NCI-H2107 (cell line): ENCODE data around the gene PHF2.

Experiments used
- DNase-seq: peaks from one replicate; lab custom pipeline; 2025; lab: John Stamatoyannopoulos, UW

PHF2 gene

GRCh38 chr9:93652604-93653592 lies 76.5 kb downstream of the PHF2 start:
- no peak for DNase-seq

DNA sequence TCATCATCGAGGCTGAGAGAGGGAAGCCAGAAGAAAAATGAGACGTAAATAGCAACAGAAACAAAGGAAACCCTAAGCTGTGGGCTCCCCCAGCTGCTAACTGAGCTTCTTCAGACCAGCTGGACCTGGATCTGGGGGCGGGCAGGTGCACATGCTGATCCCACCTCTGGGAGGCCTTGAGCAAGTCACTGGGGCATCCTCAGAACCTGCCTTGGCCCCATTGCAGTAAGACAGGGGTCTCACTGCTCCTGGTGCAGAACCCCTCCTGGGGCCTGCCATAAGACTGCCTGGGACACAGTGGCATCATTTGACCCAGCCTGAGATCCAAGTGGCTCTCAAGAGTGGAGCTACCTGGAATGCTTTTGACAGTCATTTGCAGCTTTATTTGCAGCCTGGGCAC lies 77.4 kb downstream of the PHF2 start:
- no peak for DNase-seq

DNA sequence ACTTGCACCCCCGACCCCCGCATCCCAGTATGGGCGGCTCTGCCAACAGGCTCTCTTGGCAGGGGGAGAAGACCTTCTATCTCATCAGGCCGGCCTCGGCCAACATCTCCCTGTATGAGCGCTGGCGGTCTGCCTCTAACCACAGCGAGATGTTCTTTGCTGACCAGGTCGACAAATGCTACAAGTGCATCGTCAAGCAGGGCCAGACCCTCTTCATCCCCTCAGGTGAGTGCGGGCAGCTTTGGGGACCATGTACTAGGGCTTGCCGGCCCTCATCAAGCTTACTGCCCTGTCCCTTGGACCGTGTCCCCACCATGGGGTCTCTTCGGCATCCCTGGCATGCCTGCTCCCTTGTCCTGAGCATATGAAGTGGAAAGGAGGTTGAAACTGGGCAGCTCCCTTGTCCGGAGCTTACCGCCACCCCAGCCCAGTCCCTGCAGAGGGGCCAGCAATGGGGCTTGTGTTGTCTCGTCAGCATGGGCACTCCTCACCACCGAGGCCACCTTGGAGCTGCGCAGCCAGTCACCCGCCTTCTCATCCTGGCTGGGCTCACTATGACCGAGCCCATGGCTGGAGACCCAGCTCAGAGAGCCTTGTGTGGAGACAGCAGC lies 78.1 kb downstream of the PHF2 start:
- DNase-seq: no peak

DNA sequence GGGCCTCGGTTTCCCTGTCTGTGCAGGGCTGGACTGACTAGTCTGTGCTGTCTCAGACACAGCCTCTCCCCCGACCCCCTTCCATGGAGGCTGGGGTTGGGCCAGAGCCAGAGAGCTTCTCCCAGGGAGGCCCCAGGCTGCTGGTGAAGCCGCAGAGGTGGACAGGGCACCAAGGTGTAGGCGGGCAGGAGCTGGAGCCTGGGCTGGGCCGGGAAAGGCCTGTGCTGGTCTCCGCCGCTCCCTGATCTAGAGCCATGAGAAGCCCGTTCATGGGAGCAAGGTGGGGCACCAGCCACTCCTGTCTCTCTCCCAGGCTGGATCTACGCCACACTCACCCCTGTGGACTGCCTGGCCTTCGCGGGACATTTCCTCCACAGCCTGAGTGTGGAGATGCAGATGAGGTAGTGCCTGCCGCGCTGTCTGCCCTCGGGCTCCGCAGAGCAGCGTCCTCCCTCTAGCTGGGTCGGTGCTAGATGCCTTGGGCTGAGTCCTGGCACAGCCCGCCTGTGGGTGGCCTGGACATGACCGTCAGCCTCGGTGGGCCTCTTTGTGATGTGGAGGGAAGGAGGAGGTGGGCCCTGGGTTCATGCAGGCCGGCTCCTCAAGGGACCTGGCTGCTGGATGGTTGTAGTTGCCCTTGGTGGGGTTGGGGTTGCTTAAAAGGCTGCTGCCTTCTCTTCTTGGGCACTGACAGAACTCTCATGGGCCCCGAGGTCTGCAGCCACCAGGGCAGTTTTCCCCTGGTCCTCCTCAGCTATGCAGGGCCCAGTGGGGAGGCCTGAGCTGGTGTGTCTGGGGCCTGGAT lies 79.4 kb downstream of the PHF2 start:
- DNase-seq: no peak

DNA sequence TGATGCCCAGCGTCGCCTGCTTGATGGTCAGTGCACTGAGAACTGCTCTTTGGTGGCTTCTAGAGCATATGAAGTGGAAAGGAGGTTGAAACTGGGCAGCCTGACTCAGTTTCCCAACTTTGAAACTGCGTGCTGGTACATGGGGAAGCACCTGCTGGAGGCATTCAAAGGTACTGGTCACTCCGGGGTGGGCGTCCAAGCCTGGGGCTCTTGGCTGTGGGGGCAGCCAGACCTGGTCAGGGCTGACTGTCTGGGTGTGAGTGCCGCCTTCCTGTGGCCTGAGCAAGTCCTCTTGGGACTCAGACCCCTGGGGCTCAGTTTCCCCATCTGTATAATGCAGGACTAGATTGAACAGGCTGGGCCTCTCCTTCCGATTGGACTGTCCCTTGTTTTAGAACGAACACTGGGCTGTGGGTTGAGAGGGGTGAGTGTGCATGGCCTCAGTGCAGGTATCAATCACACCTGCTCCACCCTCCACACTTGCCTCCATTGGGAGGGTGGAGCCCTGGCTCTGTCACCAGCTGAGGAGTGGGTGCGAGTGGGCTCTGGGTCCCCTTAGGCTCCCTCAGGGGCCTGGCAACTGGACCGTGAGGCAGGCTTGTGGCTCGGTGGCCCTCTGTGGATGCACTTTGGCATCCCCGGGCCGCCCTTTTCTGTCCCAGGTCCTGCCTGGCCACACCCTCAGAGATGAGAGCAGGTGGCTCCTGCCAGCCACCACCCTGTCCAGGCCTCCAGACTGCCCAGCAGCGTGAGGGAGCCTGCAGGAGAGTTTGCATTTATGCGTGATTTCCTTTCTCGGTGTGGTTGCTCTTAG lies 80.2 kb downstream of the PHF2 start:
- no peak for DNase-seq

DNA sequence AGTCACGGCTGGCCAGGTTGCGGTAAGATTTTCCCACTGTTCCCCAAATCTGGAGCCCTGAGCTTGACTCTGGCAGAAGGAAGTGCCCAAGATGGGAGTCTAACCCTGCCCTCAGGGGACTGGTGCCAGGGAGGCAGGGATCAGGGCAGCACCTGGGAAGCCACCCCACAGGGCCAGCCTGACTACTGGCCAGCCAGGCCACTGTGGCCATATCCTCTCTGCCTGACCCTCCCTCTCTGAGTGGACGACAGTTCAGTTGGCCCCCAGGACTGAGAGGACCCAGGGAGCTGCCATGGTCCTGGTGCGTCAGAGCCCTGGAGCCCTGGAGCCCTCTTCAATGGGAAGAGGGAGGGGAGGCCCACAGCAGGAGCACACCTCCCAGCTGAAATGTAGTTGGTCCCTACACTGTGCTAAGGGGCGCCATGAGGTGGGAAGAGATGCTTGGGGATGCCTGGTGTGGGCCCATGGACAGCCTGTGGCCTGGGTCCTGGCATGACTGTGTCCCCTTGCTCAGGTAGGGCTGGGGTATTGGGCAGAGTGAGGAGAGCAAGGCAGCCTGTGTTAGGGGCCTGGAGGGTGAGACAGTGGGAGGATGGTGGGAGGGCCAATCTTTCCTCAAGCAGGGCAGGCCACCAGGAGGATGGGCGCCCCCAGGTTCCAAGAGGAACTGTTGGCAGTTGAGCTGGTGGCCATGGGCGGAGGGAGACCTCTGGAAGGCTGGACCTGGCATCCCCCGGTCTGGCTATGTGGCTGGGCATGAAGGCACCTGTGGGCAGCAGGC lies 81.1 kb downstream of the PHF2 start:
- no peak for DNase-seq

DNA sequence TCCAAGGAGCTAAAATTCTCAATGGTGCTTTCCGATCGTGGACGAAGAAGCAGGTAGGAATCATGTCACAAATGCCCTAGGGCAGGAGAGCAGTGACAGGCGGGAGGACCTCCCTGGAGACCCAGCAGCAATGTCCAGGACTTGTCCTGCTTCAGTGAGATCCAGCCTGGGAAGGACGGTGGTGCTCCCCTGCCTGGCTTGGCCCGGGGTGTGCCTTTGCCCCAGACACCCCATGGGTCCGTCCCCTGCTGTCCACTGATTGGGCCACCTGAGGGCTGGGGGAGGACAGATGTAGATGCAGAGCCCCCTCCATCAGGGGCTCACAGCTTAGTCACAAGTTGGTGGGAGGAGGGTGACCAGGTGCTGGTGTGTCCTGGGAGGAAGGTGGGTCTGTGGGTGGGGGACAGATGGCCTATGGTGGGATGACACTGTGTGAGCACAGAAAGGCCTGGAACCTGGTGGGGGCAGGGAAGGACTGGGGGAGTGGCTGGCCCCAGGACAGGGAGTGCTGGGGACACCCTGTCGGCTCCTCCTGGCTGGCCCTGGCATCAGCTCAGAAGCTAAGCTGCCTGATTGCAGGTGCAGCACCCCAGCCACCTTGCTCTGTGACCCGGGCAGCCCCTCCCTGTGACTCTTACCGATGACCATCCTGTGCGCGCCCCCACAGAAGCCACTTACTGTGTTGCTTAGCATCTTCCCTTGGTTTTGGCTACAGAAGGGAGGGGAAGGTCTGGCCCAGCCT lies 82.0 kb downstream of the PHF2 start:
- no peak for DNase-seq

DNA sequence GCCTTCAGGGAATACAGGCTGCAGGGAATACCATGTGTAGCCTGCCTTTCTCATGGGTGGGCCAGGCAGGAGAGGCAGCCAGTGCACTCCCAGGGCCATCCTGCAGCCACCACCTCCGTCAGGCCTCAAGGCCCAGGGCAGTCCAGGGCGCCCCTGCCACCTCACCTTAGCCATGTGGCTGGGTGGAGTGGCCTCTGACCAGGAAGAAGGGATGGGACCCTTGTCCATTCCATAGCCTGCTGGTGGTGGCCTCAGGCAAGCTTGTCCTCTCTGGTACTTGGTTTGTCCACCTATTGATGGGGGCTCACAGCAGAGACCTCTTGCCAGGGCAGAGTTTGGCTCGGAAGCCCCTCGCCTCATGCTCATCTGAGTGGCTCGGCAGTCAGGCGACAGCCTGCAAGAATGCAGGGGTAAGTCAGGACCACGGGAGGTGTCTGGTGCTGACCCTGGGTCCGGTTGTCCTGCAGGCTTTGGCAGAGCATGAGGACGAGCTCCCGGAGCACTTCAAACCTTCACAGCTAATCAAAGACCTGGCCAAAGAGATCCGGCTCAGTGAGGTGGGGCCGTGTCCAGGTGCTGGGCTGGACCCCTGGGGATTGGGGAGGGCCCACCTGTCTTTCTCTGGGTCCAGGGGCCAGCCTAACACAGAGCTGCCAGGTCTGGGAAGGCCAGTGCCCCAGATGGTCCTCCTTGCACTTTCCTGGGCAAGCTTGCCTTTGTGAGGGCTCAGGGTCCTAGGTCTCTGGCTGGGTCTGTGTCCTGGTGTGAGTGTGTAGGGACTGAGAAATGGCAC lies 82.9 kb downstream of the PHF2 start:
- no peak for DNase-seq

DNA sequence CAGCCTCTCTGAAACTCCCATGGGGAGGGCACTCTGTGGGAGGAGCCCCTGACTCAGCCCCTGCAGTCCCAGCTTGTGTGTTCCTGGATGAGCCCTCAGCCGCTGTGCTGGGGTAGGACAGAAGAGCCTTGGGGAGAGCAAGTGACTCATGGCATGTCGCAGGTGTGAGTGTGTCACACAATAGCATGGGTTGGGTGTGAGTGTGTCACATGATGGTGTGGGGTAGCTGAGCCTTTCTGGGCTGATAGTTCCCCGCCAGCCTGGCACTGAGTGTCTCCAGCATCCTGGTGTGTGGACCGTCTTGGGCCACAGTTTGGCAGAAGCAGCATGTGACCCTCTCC lies 83.4 kb downstream of the PHF2 start:
- DNase-seq: no peak

DNA sequence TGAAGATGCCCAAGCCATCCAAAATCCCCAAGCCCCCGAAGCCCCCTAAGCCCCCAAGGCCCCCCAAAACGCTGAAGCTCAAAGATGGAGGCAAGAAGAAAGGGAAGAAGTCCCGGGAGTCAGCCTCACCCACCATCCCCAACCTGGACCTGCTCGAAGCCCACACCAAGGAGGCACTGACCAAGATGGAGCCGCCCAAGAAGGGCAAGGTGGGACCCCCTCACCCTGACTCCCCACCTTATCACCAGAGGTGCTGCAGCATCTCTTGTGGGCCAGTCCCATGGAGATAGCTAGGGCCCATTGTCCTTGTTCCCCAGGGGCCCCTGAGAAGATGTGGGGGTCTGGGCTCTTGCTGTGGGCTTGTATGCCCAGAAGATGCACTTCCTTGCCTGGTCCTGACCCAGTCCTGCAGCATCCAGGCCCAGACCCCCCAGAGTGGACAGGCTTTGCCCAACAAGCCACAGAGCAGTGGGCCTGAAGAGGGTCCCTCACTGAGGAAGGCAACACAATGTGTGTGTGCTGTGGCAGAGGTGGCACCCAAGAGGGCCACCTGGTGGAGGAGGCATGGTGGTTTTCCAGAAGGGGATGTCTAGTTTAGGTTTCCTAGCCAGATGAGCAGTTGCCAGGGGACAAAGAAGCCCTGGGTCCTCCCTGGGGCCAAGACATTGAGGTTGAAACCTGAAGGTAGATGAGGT lies 84.1 kb downstream of the PHF2 start:
- DNase-seq: no peak

- no peak for DNase-seq
Measured at GRCh38 chr9:93661591-93661990, 85.2 kb downstream of the PHF2 start.

DNA sequence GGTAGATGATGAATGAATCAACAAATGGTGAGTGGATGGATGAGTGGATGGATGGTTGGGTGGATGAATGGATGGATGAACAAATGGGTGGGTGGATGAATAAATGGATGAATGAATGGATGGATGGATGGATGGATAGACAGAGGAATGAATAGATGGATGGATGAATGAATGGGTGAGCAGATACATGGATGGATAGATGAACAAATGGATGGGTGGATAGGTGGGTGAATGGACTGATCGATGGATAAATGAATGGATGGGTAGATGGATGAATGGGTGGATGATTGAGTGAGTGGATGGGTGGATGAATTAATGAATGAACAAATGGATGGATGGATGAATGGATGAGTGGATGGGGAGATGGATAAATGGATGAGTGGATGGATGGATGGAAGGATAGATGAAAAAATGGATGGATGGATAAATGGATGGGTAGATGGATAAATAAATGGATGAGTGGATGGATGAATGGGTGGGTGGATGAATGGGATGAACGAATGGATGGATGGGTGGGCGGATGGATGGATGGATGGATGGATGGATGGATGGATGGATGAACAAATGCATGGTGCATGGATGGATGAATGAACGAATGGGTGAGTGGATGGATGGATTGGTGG lies 85.7 kb downstream of the PHF2 start:
- no peak for DNase-seq

- DNase-seq: no peak
Measured at GRCh38 chr9:93662952-93663572, 86.7 kb downstream of the PHF2 start.

DNA sequence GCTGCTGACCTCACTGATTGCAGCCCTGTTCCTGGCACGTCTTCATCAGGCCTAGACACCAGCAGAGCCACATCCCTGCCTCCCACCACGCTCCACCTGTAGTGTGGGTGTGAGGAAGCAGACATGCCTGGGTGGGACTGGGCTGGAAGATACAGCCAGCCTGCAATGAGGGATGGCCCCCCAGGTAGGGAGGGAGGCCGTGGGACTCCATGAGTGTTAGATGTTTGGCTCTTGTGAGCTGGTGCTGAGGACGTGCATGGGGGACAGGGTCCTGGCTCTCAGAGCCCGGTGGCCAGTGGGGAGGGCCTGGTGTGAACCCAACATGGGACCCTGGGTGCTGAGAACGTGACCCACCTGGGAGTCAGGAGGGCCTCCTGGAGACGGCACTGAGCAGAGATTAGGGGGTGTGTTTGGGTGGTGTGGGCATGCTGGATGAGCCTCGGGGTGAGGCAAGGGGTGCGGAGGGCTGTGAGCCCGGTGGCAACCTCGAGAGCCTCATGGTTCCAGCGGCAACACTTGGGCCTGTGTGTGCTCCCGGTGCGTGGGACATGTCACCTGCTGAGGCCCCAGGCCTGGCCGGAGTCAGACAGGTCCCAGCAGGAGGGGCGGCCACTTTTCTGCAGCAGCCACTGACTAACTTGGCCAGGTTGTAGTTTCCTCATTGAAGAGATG lies 87.6 kb downstream of the PHF2 start:
- no peak for DNase-seq

GRCh38 chr9:93664549-93665120 lies 88.3 kb downstream of the PHF2 start:
- DNase-seq: no peak

DNA sequence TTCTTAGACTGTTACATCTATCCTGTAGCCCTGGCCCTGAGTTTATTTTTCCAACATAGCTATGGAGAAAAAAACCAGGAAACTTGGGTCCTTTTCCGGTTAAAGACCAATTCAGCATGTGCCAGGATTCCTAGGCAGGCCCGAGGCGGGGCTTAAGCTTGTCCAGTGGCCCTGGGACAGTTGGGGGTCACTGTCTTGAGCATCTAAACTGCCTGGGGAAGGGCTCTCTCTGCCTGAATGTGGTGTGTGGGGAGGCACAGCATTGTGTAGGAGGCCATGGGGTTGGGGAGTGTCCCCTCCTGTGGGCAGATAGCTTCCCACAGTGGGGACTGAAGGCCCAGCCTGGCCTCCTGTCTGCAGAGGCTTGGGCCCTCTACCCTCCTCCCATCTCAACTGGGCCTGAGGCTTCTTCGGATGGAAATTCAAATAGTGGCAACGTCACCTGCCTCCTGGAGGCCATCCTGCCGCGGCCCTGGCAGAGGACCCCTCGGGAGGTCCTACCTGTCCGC lies 88.8 kb downstream of the PHF2 start:
- no peak for DNase-seq
